SW 1271 (cell line): ENCODE data around the gene NUCB2.
A peak's percentile ranks its signal among the peaks of the same experiment; 100 is the strongest.

ENCODE experiments used
- DNase-seq, 2 experiments: peaks; one replicate each; lab custom pipeline; 2025; lab: John Stamatoyannopoulos, UW

NUCB2 gene

DNA sequence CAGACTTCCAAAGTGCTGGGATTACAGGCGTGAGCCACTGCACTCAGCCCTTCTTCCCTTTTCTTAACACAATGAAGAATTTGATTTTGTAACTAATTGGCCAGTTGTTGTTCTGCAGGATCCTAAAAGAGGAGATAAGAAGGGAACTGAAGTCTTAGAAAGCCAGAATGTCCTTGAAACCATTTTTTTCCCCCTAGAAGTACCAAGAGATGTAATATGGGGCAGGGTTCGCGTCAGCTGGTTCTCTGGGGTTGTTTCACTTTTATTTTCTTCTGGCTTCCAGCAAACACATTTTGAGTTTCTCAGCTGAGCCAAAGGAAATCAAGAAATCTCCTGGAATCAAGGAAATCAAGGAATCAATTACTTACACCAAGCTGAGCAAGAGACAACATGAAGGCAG, 7.6 kb upstream of the NUCB2 start:
- DNase-seq = no peak

DNA sequence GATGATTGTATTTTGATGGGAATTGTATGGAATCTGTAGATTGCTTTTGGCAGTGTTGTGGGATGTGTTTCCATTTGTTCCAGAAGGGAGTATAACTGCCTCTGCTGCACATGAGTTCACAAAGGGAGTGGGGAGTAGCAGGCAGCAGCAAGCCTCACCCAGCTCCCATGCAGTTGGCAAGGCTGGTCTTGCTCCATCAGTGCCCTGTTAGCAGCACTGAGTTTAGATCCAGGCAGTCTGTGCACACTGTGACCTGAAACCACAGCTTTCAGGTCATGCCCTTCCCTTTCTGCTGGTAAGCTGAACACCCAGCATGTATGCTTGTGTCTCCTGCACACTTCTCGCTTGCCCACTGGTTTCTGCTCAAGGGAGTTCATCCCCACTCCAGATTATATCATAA, 3.7 kb upstream of the NUCB2 start:
- DNase-seq = no peak

GRCh38 chr11:17273211-17273610, 3.3 kb upstream of the NUCB2 start:
- no peak for DNase-seq

GRCh38 chr11:17273668-17274282, 2.8 kb upstream of the NUCB2 start:
- DNase-seq = peak in 1 of 2 experiments; percentile 29

- DNase-seq = no peak
Measured at GRCh38 chr11:17275400-17276235, 921 bp upstream of the NUCB2 start.

- peak in 1 of 2 experiments; percentile 44 for DNase-seq
Measured at GRCh38 chr11:17277024-17277584, 565 bp downstream of the NUCB2 start.

DNA sequence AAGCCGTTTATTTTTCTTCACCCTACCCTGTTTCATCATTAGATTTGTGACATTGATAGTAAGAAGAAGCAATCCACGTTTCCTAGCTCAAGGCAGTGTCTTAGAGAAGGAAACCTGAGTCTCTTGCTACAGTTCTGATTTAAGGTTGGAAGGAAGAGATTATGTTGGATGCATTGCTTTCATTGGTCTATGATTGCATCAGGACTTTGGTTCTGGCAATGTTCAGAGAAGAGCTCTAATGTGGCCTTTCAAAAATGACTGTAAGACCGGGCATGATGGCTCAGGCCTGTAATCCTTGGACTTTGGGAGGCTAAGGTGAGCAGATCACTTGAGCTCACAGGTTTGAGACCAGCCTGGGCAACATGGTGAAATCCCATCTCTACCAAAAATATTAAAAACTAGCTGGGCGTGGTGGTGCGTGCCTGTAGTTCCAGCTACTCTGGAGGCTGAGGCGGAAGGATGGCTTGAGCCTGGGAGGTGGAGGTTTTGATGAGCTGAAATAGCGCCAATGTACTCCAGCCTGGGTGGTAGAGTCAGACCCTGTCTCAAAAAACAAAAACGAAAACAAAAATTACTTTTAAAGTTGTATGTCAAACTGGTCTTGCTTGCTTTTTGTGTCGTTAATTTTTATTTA, 4.1 kb downstream of the NUCB2 start:
- DNase-seq = no peak

DNA sequence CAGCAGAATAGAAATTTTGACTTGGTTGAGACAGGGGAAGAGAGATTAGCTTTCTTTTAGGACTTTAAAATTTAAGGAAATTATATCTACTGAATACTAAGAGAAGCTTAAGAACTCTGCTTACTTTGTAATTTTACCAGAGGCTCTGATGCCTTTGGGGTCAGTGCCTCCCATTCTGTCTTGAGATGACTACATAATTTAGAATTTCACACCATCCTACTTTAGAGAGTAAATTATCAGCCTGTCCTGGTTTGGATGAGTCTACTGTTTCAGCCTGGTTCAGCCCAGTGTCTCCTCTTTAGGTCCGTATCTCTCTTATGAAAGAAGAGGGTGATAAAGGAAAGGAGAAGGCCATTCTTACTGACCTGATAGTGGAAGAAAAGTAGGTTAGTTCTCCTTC, 9.8 kb downstream of the NUCB2 start:
- DNase-seq = no peak

DNA sequence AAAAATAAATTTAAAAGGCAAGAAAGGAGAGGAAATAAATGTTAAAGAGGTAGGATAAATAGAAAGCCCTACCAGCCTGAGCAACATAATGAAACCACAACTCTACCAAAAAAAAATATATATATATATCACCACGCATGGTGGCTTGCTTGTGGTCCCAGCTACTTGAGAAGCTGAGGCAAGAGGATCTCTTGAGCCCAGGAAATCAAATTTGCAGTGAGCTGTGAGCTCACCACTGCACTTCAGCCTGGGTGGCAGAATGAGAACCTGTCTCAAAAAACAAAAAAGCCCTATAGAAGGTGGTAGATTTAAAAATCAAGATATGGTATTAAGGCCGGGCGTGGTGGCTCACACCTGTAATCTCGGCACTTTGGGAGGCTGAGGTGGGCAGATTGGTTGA, 10.5 kb downstream of the NUCB2 start:
- DNase-seq = no peak

GRCh38 chr11:17291710-17292109, 15.2 kb downstream of the NUCB2 start:
- no peak for DNase-seq

DNA sequence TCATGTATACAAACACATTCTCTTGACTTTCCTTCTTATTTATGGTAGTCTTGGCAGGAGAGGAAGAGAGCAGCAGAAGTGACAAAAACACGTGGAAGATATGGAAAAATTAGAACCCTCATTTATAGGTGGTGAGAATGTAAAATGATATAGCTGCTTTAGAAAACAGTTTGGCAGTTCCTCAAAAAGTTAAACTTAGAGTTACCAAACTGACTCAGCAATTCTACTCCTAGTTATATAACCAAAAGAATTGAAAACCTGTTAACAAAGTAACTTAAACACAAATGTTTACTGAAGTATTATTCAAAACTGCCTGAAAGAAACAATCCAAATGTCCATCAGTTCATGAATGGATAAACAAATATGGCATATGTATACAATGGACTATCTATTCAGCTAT, 16.8 kb downstream of the NUCB2 start:
- no peak for DNase-seq

GRCh38 chr11:17294033-17294432, 17.5 kb downstream of the NUCB2 start:
- DNase-seq = no peak

- DNase-seq = no peak
Measured at GRCh38 chr11:17296852-17297559, 20.5 kb downstream of the NUCB2 start.

DNA sequence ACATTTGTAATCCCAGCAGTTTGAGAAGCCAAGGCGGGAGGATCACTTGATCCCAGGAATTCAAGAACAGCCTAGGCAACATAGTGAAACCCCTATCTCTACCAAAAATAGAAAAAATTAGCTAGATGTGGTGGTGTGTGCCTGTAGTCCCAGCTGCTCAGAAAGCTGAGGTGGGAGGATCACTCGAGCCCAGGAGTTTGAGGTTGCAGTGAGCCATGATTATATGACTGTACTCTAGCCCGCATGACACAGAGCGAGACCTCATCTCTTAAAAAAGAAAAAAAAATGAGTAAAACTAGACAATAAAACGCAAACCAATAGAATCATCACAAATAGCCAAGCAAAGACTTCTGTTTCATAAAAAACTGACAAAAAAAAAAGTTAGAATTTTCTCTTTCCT, 21.8 kb downstream of the NUCB2 start:
- no peak for DNase-seq

DNA sequence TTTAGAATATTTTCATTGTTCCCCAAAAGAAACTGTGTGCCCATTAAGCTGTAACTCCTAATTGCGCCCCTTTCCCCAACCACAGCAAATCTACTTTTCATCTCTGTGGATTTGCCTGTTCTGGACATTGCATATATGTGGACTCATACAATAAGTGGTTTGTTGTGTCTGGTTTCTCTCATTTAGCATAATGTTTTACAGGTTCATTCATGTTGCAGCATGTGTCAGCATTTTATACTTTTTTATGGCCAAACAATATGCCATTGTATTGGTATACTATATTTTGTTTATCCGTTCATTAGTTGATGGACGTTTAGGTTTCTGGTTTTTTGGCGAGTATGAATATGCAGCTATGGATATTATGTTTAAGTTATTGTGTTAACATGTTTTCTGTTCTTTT, 23.8 kb downstream of the NUCB2 start:
- DNase-seq = no peak

GRCh38 chr11:17313349-17314231, 37.1 kb downstream of the NUCB2 start:
- no peak for DNase-seq

DNA sequence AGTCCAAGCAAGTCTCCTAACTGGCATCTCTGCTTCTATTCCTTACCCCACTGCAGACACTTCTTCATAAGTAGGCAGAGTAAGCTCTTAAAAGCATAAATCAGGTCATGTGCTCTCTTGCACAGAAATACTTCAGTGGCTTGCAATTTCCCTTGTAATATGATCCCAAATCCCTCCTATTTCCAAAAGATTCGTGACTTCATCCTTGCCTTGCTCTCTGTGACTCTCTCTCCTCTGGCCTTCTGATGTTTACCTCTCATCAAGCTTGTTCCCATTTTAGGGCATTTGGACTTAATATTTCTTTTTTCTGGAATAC, 37.7 kb downstream of the NUCB2 start:
- DNase-seq = no peak

- DNase-seq = no peak
Measured at GRCh38 chr11:17314904-17315426, 38.4 kb downstream of the NUCB2 start.

DNA sequence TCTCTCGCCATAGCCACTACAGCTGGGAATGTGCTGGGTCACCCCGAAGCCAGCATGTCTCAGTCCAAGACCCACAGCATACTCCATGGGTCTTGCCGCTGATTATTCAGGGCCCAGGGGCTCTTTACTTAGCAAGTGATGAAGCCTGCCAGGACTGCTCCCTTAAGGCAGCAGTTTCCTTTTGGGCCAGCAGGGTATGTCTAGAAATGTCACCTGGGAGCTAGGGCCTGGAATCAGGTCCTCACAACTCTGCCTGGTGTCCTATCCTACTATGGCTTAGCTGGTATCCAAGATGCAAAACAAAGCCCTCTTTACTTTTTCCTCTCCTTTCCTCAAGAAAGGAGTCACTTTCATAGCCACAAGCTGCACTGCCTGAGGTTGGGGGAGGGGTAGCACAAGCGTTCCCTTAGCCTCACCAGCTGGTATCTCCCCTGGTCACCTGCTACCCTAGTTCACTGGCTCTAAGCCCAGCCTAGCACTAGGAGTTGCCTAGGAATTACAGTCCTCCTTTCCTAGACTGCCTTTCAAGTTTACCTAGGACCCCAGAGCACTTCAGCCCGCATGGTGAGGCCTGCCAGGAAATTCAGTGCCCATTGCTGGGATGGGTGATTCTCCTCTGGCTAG, 52.4 kb downstream of the NUCB2 start:
- no peak for DNase-seq

GRCh38 chr11:17331669-17332068, 55.1 kb downstream of the NUCB2 start:
- DNase-seq = no peak
